Dendritic cell treated with granulocyte-macrophage colony-stimulating factor and Interleukin-4, amounts not matched to agents 40 ng/mL and 50 ng/mL, for 4 days (primary cell): ENCODE results near the gene GBE1.

Experiments
- H3K27ac Mint-ChIP-seq: one replicate; pipeline ENCODE4 v1.8.0; 2022; ENCODE audit warnings: mild to moderate bottlenecking, mixed read lengths
- H3K27me3 Mint-ChIP-seq: one replicate; pipeline ENCODE4 v1.8.0; 2022; ENCODE audit warnings: mild to moderate bottlenecking, mixed read lengths
- H3K36me3 Mint-ChIP-seq: one replicate; pipeline ENCODE4 v1.8.0; 2022; ENCODE audit warnings: low read depth, mixed read lengths
- H3K4me1 Mint-ChIP-seq: one replicate; pipeline ENCODE4 v1.8.0; 2022; ENCODE audit warnings: low read depth, mixed read lengths
- H3K4me3 Mint-ChIP-seq: one replicate; pipeline ENCODE4 v1.8.0; 2022; ENCODE audit warnings: mild to moderate bottlenecking, moderate library complexity, mixed read lengths
- H3K9me3 Mint-ChIP-seq: one replicate; pipeline ENCODE4 v1.8.0; 2022; ENCODE audit warnings: mixed read lengths
- intact Hi-C: fragments of 100-400 bp; cut with micrococcal nuclease; formaldehyde crosslinking; loops from one replicate; pipeline ENCODE4 v1.15.0; 2022

GBE1 gene

GRCh38 chr3:81713031-81713430, 48.4 kb downstream of the GBE1 start:
- Mint-ChIP-seq H3K36me3 (no peaks in the 10 kb centered on the region), H3K27ac (no peak overlapping the region), H3K4me3 (no peak overlapping the region), H3K4me1 (no peaks in the 10 kb centered on the region), H3K27me3 (no peaks in the 10 kb centered on the region), H3K9me3 (no peaks in the 10 kb centered on the region)
- intact Hi-C loops = no loop called here

- Mint-ChIP-seq H3K4me3 (no peak overlapping the region), H3K27me3 (no peaks in the 10 kb centered on the region), H3K9me3 (no peaks in the 10 kb centered on the region), H3K27ac (no peak overlapping the region), H3K4me1 (no peaks in the 10 kb centered on the region), H3K36me3 (no peaks in the 10 kb centered on the region)
- intact Hi-C loops = no loop called here
Measured at GRCh38 chr3:81709606-81710005, 51.8 kb downstream of the GBE1 start.

GRCh38 chr3:81707996-81708395, 53.4 kb downstream of the GBE1 start:
- H3K4me1 Mint-ChIP-seq = no peaks in the 10 kb centered on the region
- H3K27me3 Mint-ChIP-seq = no peaks in the 10 kb centered on the region
- H3K36me3 Mint-ChIP-seq = no peaks in the 10 kb centered on the region
- H3K4me3 Mint-ChIP-seq = no peak overlapping the region
- H3K27ac Mint-ChIP-seq = no peak overlapping the region
- H3K9me3 Mint-ChIP-seq = no peaks in the 10 kb centered on the region
- intact Hi-C loops = no loop called here

GRCh38 chr3:81702126-81702525, 59.3 kb downstream of the GBE1 start:
- Mint-ChIP-seq H3K27ac (no peak overlapping the region), H3K9me3 (no peaks in the 10 kb centered on the region), H3K27me3 (no peaks in the 10 kb centered on the region), H3K36me3 (peaks cover 15% of the 10 kb centered on the region), H3K4me3 (no peak overlapping the region), H3K4me1 (no peaks in the 10 kb centered on the region)
- intact Hi-C loops = no loop called here

- Mint-ChIP-seq H3K27ac (no peak overlapping the region), H3K4me3 (no peak overlapping the region), H3K36me3 (peaks cover 19% of the 10 kb centered on the region), H3K9me3 (no peaks in the 10 kb centered on the region), H3K27me3 (no peaks in the 10 kb centered on the region), H3K4me1 (no peaks in the 10 kb centered on the region)
- intact Hi-C loops = no loop called here
Measured at GRCh38 chr3:81699536-81700320, 61.7 kb downstream of the GBE1 start.

- no peak overlapping the region for H3K27ac Mint-ChIP-seq
- no peak overlapping the region for H3K4me3 Mint-ChIP-seq
- no peaks in the 10 kb centered on the region for H3K9me3 Mint-ChIP-seq
- no peaks in the 10 kb centered on the region for H3K27me3 Mint-ChIP-seq
- peaks cover 19% of the 10 kb centered on the region for H3K36me3 Mint-ChIP-seq
- H3K4me1 Mint-ChIP-seq = peaks cover 8% of the 10 kb centered on the region
- intact Hi-C loops = no loop called here
Measured at GRCh38 chr3:81696090-81696489, 65.4 kb downstream of the GBE1 start.

GRCh38 chr3:81695302-81695701, 66.1 kb downstream of the GBE1 start:
- Mint-ChIP-seq H3K36me3 (peaks cover 19% of the 10 kb centered on the region), H3K4me1 (peaks cover 8% of the 10 kb centered on the region), H3K9me3 (peaks cover under 1% of the 10 kb centered on the region)

GRCh38 chr3:81694662-81695061, 66.8 kb downstream of the GBE1 start:
- Mint-ChIP-seq H3K36me3 (peaks cover 16% of the 10 kb centered on the region), H3K27me3 (no peaks in the 10 kb centered on the region), H3K27ac (no peak overlapping the region), H3K4me3 (no peak overlapping the region), H3K9me3 (peaks cover 7% of the 10 kb centered on the region), H3K4me1 (peaks cover 8% of the 10 kb centered on the region)
- intact Hi-C loops = no loop called here

More at GRCh38 chr3:81695302-81695701, 66.1 kb downstream of the GBE1 start:
- no peaks in the 10 kb centered on the region for H3K27me3 Mint-ChIP-seq
- no peak overlapping the region for H3K27ac Mint-ChIP-seq
- intact Hi-C loops = no loop called here
- H3K4me3 Mint-ChIP-seq = no peak overlapping the region

GRCh38 chr3:81692766-81693165, 68.7 kb downstream of the GBE1 start:
- intact Hi-C loops = no loop called here
- Mint-ChIP-seq H3K36me3 (peaks cover 10% of the 10 kb centered on the region), H3K4me3 (no peak overlapping the region), H3K9me3 (peaks cover 9% of the 10 kb centered on the region), H3K27me3 (no peaks in the 10 kb centered on the region), H3K4me1 (peaks cover 8% of the 10 kb centered on the region), H3K27ac (no peak overlapping the region)

GRCh38 chr3:81689617-81690016, 71.8 kb downstream of the GBE1 start:
- intact Hi-C loops = no loop called here
- Mint-ChIP-seq H3K36me3 (peaks cover 17% of the 10 kb centered on the region), H3K4me1 (peaks cover 14% of the 10 kb centered on the region), H3K4me3 (no peak overlapping the region), H3K9me3 (peaks cover 17% of the 10 kb centered on the region), H3K27me3 (no peaks in the 10 kb centered on the region), H3K27ac (no peak overlapping the region)

- H3K36me3 Mint-ChIP-seq = peaks cover 20% of the 10 kb centered on the region
Measured at GRCh38 chr3:81684751-81685395, 76.6 kb downstream of the GBE1 start.

GRCh38 chr3:81676706-81677456, 84.6 kb downstream of the GBE1 start:
- H3K36me3 Mint-ChIP-seq = peaks cover 5% of the 10 kb centered on the region
- intact Hi-C loops = no loop called here
- peaks cover 5% of the 10 kb centered on the region for H3K9me3 Mint-ChIP-seq
- H3K4me1 Mint-ChIP-seq = no peaks in the 10 kb centered on the region
- H3K27ac Mint-ChIP-seq = no peak overlapping the region
- no peak overlapping the region for H3K4me3 Mint-ChIP-seq
- H3K27me3 Mint-ChIP-seq = no peaks in the 10 kb centered on the region

More at GRCh38 chr3:81684751-81685395, 76.6 kb downstream of the GBE1 start:
- Mint-ChIP-seq H3K27ac (no peak overlapping the region), H3K4me1 (peaks cover 6% of the 10 kb centered on the region), H3K4me3 (no peak overlapping the region), H3K9me3 (peaks cover 17% of the 10 kb centered on the region), H3K27me3 (no peaks in the 10 kb centered on the region)
- intact Hi-C loops = no loop called here

GRCh38 chr3:81674690-81675089, 86.8 kb downstream of the GBE1 start:
- intact Hi-C loops = no loop called here
- Mint-ChIP-seq H3K9me3 (no peaks in the 10 kb centered on the region), H3K4me3 (no peak overlapping the region), H3K27ac (no peak overlapping the region), H3K36me3 (peaks cover 7% of the 10 kb centered on the region), H3K27me3 (no peaks in the 10 kb centered on the region), H3K4me1 (no peaks in the 10 kb centered on the region)

- intact Hi-C loops = no loop called here
Measured at GRCh38 chr3:81668283-81668682, 93.2 kb downstream of the GBE1 start.

More at GRCh38 chr3:81668283-81668682, 93.2 kb downstream of the GBE1 start:
- Mint-ChIP-seq H3K27ac (no peak overlapping the region), H3K27me3 (no peaks in the 10 kb centered on the region), H3K36me3 (peaks cover 7% of the 10 kb centered on the region), H3K9me3 (no peaks in the 10 kb centered on the region), H3K4me3 (no peak overlapping the region), H3K4me1 (no peaks in the 10 kb centered on the region)
